Large intestine (tissue), 3 donors: ENCODE data around the gene MSANTD1. TPM values are rescaled to one million over a fixed set of nuclear protein-coding genes. Genes with fewer than 3 reads are reported as not detected.

Experiments
- DNase-seq, 2 donors: peaks; one replicate each; pipeline versions ENCODE4 v3.0.0 to v3.0.0-alpha.2; 2013
- H3K27ac ChIP-seq: one replicate; pipeline ENCODE4 v1.5.1; 2013; ENCODE audit warnings: low read length
- H3K27me3 ChIP-seq: 2 replicates; pipeline ENCODE4 v1.6.1; 2013; ENCODE audit warnings: low read length; ENCODE audit not compliant: control insufficient read depth, insufficient read depth
- H3K36me3 ChIP-seq: 2 replicates; pipeline ENCODE4 v1.6.1; 2013; ENCODE audit warnings: low read length; ENCODE audit not compliant: control insufficient read depth, insufficient read depth
- H3K4me1 ChIP-seq: one replicate; pipeline ENCODE4 v1.6.1; 2013; ENCODE audit warnings: low read length; ENCODE audit not compliant: control insufficient read depth, insufficient read depth
- H3K4me3 ChIP-seq: one replicate; pipeline ENCODE4 v1.5.1; 2013; ENCODE audit warnings: low read length
- H3K9me3 ChIP-seq: one replicate; pipeline ENCODE4 v1.6.1; 2013; ENCODE audit warnings: mild to moderate bottlenecking, low read depth, low read length, moderate library complexity; ENCODE audit not compliant: control insufficient read depth
- WGBS: methylation state at CpG from one replicate; pipeline ENCODE4 v1.1.5; 2013; ENCODE audit warnings: low lambda C conversion rate; ENCODE audit not compliant: insufficient coverage; 5-methylcytosine and 5-hydroxymethylcytosine counted together
- polyA plus RNA-seq: library from polyadenylated mRNA; unstranded; fragments of 120-200 nt; gene quantifications from one replicate; pipeline ENCODE4 v1.2.1, GENCODE V29; 2013

Gene MSANTD1
- polyA plus RNA-seq, 1 donor, result 1.0 TPM

- Histone ChIP-seq H3K27ac (no peak overlapping the region), H3K36me3 (no peaks in the 10 kb centered on the region), H3K4me3 (no peak overlapping the region), H3K4me1 (no peaks in the 10 kb centered on the region), H3K27me3 (no peaks in the 10 kb centered on the region), H3K9me3 (peaks cover 4% of the 10 kb centered on the region)
- WGBS, result 20% methylated on average over 3 of the region's 18 CpGs
- peak in 1 of 2 donors; percentile 34 for DNase-seq
These were observed 18.8 kb downstream of the MSANTD1 start for GRCh38 chr4:3267576-3268394.

- WGBS, result no CpG with 5 or more reads among the region's 17 CpGs
These were observed 19.6 kb downstream of the MSANTD1 start for GRCh38 chr4:3268395-3269104.

GRCh38 chr4:3269105-3269927 lies 20.4 kb downstream of the MSANTD1 start:
- WGBS, result no CpG with 5 or more reads among the region's 25 CpGs
- Histone ChIP-seq H3K4me1 (no peaks in the 10 kb centered on the region), H3K9me3 (peaks cover 4% of the 10 kb centered on the region), H3K27ac (no peak overlapping the region), H3K27me3 (no peaks in the 10 kb centered on the region), H3K4me3 (no peak overlapping the region), H3K36me3 (no peaks in the 10 kb centered on the region)
- no peak for DNase-seq

More at GRCh38 chr4:3268395-3269104, 19.6 kb downstream of the MSANTD1 start:
- Histone ChIP-seq H3K9me3 (peaks cover 4% of the 10 kb centered on the region), H3K4me1 (no peaks in the 10 kb centered on the region), H3K4me3 (no peak overlapping the region), H3K36me3 (no peaks in the 10 kb centered on the region), H3K27ac (no peak overlapping the region), H3K27me3 (no peaks in the 10 kb centered on the region)
- no peak for DNase-seq

GRCh38 chr4:3269991-3270611 lies 21.1 kb downstream of the MSANTD1 start:
- WGBS, result no CpG with 5 or more reads among the region's 17 CpGs
- no peak for DNase-seq
- Histone ChIP-seq H3K4me3 (no peak overlapping the region), H3K9me3 (peaks cover 4% of the 10 kb centered on the region), H3K27ac (no peak overlapping the region), H3K36me3 (no peaks in the 10 kb centered on the region), H3K27me3 (no peaks in the 10 kb centered on the region), H3K4me1 (no peaks in the 10 kb centered on the region)

- no peak for DNase-seq
- H3K4me1 ChIP-seq, result no peaks in the 10 kb centered on the region
- no CpG with 5 or more reads among the region's 14 CpGs for WGBS
These were observed 22.2 kb downstream of the MSANTD1 start for GRCh38 chr4:3271131-3271530.

GRCh38 chr4:3276986-3277385 lies 28.0 kb downstream of the MSANTD1 start:
- Histone ChIP-seq H3K27ac (no peak overlapping the region), H3K27me3 (no peaks in the 10 kb centered on the region), H3K36me3 (no peaks in the 10 kb centered on the region), H3K4me3 (no peak overlapping the region), H3K4me1 (no peaks in the 10 kb centered on the region), H3K9me3 (no peaks in the 10 kb centered on the region)
- DNase-seq, result no peak
- no CpG with 5 or more reads among the region's 9 CpGs for WGBS

More at GRCh38 chr4:3271131-3271530, 22.2 kb downstream of the MSANTD1 start:
- H3K27ac ChIP-seq, result no peak overlapping the region
- H3K4me3 ChIP-seq, result no peak overlapping the region
- H3K9me3 ChIP-seq, result peaks cover 4% of the 10 kb centered on the region
- H3K27me3 ChIP-seq, result no peaks in the 10 kb centered on the region
- H3K36me3 ChIP-seq, result no peaks in the 10 kb centered on the region

- no peak for DNase-seq
- Histone ChIP-seq H3K9me3 (no peaks in the 10 kb centered on the region), H3K4me1 (no peaks in the 10 kb centered on the region), H3K27ac (no peak overlapping the region), H3K27me3 (no peaks in the 10 kb centered on the region), H3K36me3 (no peaks in the 10 kb centered on the region), H3K4me3 (no peak overlapping the region)
- WGBS, result 80% methylated on average over 1 of the region's 3 CpGs
These were observed 31.5 kb downstream of the MSANTD1 start for GRCh38 chr4:3280466-3280865.

- Histone ChIP-seq H3K27ac (no peak overlapping the region), H3K9me3 (no peaks in the 10 kb centered on the region)
These were observed 34.5 kb downstream of the MSANTD1 start for GRCh38 chr4:3283483-3283882.

GRCh38 chr4:3283916-3284315 lies 35.0 kb downstream of the MSANTD1 start:
- WGBS, result 100% methylated on average over 2 of the region's 13 CpGs
- Histone ChIP-seq H3K36me3 (no peaks in the 10 kb centered on the region), H3K27me3 (peaks cover 18% of the 10 kb centered on the region), H3K27ac (no peak overlapping the region), H3K4me1 (no peaks in the 10 kb centered on the region), H3K4me3 (no peak overlapping the region), H3K9me3 (no peaks in the 10 kb centered on the region)
- no peak for DNase-seq

More at GRCh38 chr4:3283483-3283882, 34.5 kb downstream of the MSANTD1 start:
- DNase-seq, result no peak
- H3K4me1 ChIP-seq, result no peaks in the 10 kb centered on the region
- WGBS, result no CpG with 5 or more reads among the region's 6 CpGs
- no peaks in the 10 kb centered on the region for H3K36me3 ChIP-seq
- H3K4me3 ChIP-seq, result no peak overlapping the region
- H3K27me3 ChIP-seq, result peaks cover 18% of the 10 kb centered on the region
